Keratinocyte (primary cell): ENCODE data around the gene VMA21. TPM values are rescaled to one million over a fixed set of nuclear protein-coding genes. Genes with fewer than 3 reads are reported as not detected.

Experiments used
- DNase-seq: peaks from one replicate; pipeline ENCODE4 v3.0.0-alpha.2; 2011; ENCODE audit warnings: low read depth, missing footprints, low spot score
- FAIRE-seq: peaks from 2 replicates; lab custom pipeline; 2011; peaks lifted over from hg19 to GRCh38; lab: Jason Lieb, UNC
- H2AFZ ChIP-seq: 2 replicates; pipeline ENCODE4 v1.6.0; 2012; ENCODE audit warnings: low read length, control low read depth, inconsistent platforms; ENCODE audit not compliant: control insufficient read depth
- H3K27ac ChIP-seq: 2 replicates; pipeline ENCODE4 v1.5.1; 2011; ENCODE audit warnings: low read length; ENCODE audit not compliant: control insufficient read depth, insufficient read depth
- H3K27me3 ChIP-seq: 3 replicates; pipeline ENCODE4 v1.6.0; 2011; ENCODE audit warnings: low read length; ENCODE audit not compliant: control insufficient read depth, insufficient read depth; ENCODE audit errors: extremely low read depth
- H3K36me3 ChIP-seq, 2 experiments: 2 replicates in 1 of 2; 3 replicates in 1 of 2; pipeline ENCODE4 v1.5.1; 2011; ENCODE audit warnings: low read length in 2 of 2, mild to moderate bottlenecking in 1 of 2; ENCODE audit not compliant: control insufficient read depth in 2 of 2, insufficient read depth in 2 of 2; ENCODE audit errors: extremely low read depth in 1 of 2
- H3K4me1 ChIP-seq: 3 replicates; pipeline ENCODE4 v1.5.1; 2011; ENCODE audit warnings: low read length; ENCODE audit not compliant: control insufficient read depth, insufficient read depth; ENCODE audit errors: extremely low read depth
- H3K4me2 ChIP-seq: 3 replicates; pipeline ENCODE4 v1.6.0; 2011; ENCODE audit warnings: low read depth, low read length; ENCODE audit not compliant: control insufficient read depth, insufficient read depth; ENCODE audit errors: extremely low read depth
- H3K4me3 ChIP-seq, 3 experiments: fragments of 200-600 bp in 1 of 3; sonication (generic) in 1 of 3; 2 replicates in 2 of 3; 3 replicates in 1 of 3; pipeline ENCODE4 v1.5.1; 2011 to 2016; ENCODE audit warnings: low read length in 3 of 3, mild to moderate bottlenecking in 3 of 3, control low read depth in 2 of 3, inconsistent platforms in 1 of 3, low read depth in 1 of 3, mixed read lengths in 1 of 3, mixed run types in 1 of 3, moderate library complexity in 1 of 3; ENCODE audit not compliant: control insufficient read depth in 2 of 3, insufficient read depth in 2 of 3; ENCODE audit errors: extremely low read depth in 1 of 3
- H3K79me2 ChIP-seq: 2 replicates; pipeline ENCODE4 v1.6.0; 2012; ENCODE audit warnings: low read length; ENCODE audit not compliant: control insufficient read depth, insufficient read depth
- H3K9ac ChIP-seq: 3 replicates; pipeline ENCODE4 v1.6.0; 2011; ENCODE audit warnings: low read length; ENCODE audit not compliant: control insufficient read depth, insufficient read depth; ENCODE audit errors: extremely low read depth
- H3K9me1 ChIP-seq: 3 replicates; pipeline ENCODE4 v1.6.0; 2011; ENCODE audit warnings: low read length; ENCODE audit not compliant: control insufficient read depth, insufficient read depth; ENCODE audit errors: extremely low read depth
- H3K9me3 ChIP-seq: 2 replicates; pipeline ENCODE4 v1.5.1; 2012; ENCODE audit warnings: low read depth, low read length; ENCODE audit not compliant: control insufficient read depth
- H4K20me1 ChIP-seq: 3 replicates; pipeline ENCODE4 v1.6.0; 2011; ENCODE audit warnings: low read length; ENCODE audit not compliant: control insufficient read depth, insufficient read depth; ENCODE audit errors: extremely low read depth
- EZH2 ChIP-seq: IDR thresholded peaks from one replicate; pipeline ENCODE4 v1.6.1; 2012; ENCODE audit warnings: inconsistent platforms, mild to moderate bottlenecking, low read length, moderate library complexity
- dilution Hi-C: fragments of 300-500 bp; cut with MboI; formaldehyde crosslinking; loops from one replicate; pipeline ENCODE4 v1.7.0; 2020; ENCODE audit warnings: low sequenced_read_pairs; ENCODE audit not compliant: extremely low pct_ligation_motif_present
- polyA plus RNA-seq, 5 experiments: library from polyadenylated mRNA; depleted of rRNA in 3 of 5; stranded (reverse) in 3 of 5; stranded (forward) in 1 of 5; unstranded in 1 of 5; fragments of >200 nt; gene quantifications; 1 replicate in 1 of 5; 2 replicates in 3 of 5; 3 replicates in 1 of 5; pipeline versions ENCODE4 v1.2.1 to v1.2.3, GENCODE V29; 2011 to 2012; ENCODE audit warnings: missing spikeins in 2 of 5, low read depth in 1 of 5, low replicate concordance in 1 of 5
- TF ChIP-seq, protein P1 (sequence below), 3 experiments: IDR thresholded peaks in 1 of 3; conservative IDR thresholded peaks in 1 of 3; optimal IDR thresholded peaks in 1 of 3; 2 replicates in 2 of 3; 3 replicates in 1 of 3; pipeline versions ENCODE3 to v1.5.1; 2011; ENCODE audit warnings: low read length in 3 of 3, mild to moderate bottlenecking in 3 of 3, moderate library complexity in 2 of 3, control low read depth in 1 of 3, inconsistent platforms in 1 of 3; ENCODE audit not compliant: insufficient read depth in 2 of 3; ENCODE audit errors: extremely low read depth in 1 of 3

VMA21 gene
- polyA plus RNA-seq, 1 donor (not counting 4 experiments of a cell fraction or from before 2014, with no cell fraction given) = 29.4 TPM

GRCh38 chrX:151396042-151396824, 773 bp upstream of the VMA21 start:
- DNase-seq = no peak
- Histone ChIP-seq H3K9ac (peak overlapping the region; percentile 80), H3K27ac (peak overlapping the region; percentile 82), H3K4me1 (peaks cover 7% of the 10 kb centered on the region), H3K4me3 (peak overlapping the region; percentile 42 to 87 (median 63)), H3K27me3 (no peaks in the 10 kb centered on the region), H3K9me1 (no peaks in the 10 kb centered on the region), H3K4me2 (peak overlapping the region; percentile 61), H2AFZ (peak overlapping the region; percentile 39), H3K79me2 (peaks cover 40% of the 10 kb centered on the region), H3K9me3 (no peaks in the 10 kb centered on the region), H3K36me3 (no peaks in the 10 kb centered on the region), H4K20me1 (no peaks in the 10 kb centered on the region)
- TF ChIP-seq EZH2 = no peak
- TF ChIP-seq, protein P1, sequence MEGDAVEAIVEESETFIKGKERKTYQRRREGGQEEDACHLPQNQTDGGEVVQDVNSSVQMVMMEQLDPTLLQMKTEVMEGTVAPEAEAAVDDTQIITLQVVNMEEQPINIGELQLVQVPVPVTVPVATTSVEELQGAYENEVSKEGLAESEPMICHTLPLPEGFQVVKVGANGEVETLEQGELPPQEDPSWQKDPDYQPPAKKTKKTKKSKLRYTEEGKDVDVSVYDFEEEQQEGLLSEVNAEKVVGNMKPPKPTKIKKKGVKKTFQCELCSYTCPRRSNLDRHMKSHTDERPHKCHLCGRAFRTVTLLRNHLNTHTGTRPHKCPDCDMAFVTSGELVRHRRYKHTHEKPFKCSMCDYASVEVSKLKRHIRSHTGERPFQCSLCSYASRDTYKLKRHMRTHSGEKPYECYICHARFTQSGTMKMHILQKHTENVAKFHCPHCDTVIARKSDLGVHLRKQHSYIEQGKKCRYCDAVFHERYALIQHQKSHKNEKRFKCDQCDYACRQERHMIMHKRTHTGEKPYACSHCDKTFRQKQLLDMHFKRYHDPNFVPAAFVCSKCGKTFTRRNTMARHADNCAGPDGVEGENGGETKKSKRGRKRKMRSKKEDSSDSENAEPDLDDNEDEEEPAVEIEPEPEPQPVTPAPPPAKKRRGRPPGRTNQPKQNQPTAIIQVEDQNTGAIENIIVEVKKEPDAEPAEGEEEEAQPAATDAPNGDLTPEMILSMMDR (optimal IDR thresholded peaks at IDR 0.05 in 1 of 3, IDR thresholded peaks at IDR 0.05 in 1 of 3, conservative IDR thresholded peaks at IDR 0.05 in 1 of 3; ENCODE audit: extremely low read depth in 1 of 3, insufficient read depth in 2 of 3, low read length in 3 of 3) = no peak
- FAIRE-seq = no peak
- dilution Hi-C loops = no loop called here

GRCh38 chrX:151397741-151398070, 700 bp downstream of the VMA21 start:
- H3K79me2 ChIP-seq = peaks cover 55% of the 10 kb centered on the region
- H3K27ac ChIP-seq = peak overlapping the region; percentile 61
- H3K27me3 ChIP-seq = no peaks in the 10 kb centered on the region
- H3K9ac ChIP-seq = peak overlapping the region; percentile 75
- H3K36me3 ChIP-seq = no peaks in the 10 kb centered on the region
- no peak overlapping the region for H2AFZ ChIP-seq
- no peaks in the 10 kb centered on the region for H3K9me1 ChIP-seq
- DNase-seq (no peak), FAIRE-seq (no peak)
- H3K4me1 ChIP-seq = peaks cover 7% of the 10 kb centered on the region
- no peak for TF ChIP-seq EZH2
- TF ChIP-seq, protein P1 (optimal IDR thresholded peaks at IDR 0.05 in 1 of 3, IDR thresholded peaks at IDR 0.05 in 1 of 3, conservative IDR thresholded peaks at IDR 0.05 in 1 of 3; ENCODE audit: extremely low read depth in 1 of 3, insufficient read depth in 2 of 3, low read length in 3 of 3) = no peak
- peak overlapping the region; percentile 77 to 87 (median 87) for H3K4me3 ChIP-seq
- H3K9me3 ChIP-seq = no peaks in the 10 kb centered on the region
- dilution Hi-C loops = no loop called here
- no peaks in the 10 kb centered on the region for H4K20me1 ChIP-seq
- peak overlapping the region; percentile 70 for H3K4me2 ChIP-seq
